GM18526 (cell line): Measurements from ENCODE around the gene LATS1.

Experiments
- POLR2A ChIP-seq: IDR thresholded peaks from 3 replicates; pipeline ENCODE4 v1.6.1; 2011; ENCODE audit not compliant: insufficient read length; ENCODE audit errors: extremely low read depth

The LATS1 gene

DNA sequence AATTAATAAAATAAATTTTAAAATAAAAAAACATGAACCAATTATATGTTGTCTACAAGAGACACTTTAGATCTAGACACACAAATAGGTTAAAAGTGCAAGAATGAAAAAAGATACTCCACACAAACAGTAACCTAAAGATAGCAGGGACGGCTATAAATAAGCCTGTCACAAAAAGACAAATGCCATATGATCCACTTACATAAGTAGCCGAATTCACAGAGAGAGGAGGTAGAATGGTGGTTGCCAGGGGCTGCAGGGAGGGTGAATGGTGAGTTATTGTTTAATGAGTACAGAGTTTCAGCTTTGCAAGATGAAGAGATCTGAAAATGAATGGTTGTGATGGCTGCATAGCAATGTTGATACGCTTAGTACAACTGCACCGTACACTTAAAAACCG, 102.1 kb downstream of the LATS1 start:
- TF ChIP-seq POLR2A: no peak

DNA sequence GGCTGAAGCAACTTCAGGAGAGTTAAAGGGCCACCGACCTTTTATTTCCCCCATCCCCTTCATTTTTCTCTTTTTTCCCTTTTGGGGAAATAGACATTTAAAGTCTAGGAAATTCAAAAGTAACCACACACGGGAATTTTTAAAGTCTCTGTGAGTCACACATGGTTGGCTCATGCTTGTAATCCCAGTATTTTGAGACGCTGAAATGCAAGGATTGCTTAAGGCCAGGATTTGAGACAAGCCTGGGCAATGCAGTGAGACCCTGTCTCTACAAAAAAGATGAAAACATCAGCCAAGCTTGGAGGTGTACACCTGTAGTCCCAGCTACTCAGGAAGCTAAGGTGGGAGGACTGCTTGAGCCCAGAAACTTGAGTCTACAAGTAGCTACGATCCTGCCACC, 103.6 kb downstream of the LATS1 start:
- no peak for TF ChIP-seq POLR2A

DNA sequence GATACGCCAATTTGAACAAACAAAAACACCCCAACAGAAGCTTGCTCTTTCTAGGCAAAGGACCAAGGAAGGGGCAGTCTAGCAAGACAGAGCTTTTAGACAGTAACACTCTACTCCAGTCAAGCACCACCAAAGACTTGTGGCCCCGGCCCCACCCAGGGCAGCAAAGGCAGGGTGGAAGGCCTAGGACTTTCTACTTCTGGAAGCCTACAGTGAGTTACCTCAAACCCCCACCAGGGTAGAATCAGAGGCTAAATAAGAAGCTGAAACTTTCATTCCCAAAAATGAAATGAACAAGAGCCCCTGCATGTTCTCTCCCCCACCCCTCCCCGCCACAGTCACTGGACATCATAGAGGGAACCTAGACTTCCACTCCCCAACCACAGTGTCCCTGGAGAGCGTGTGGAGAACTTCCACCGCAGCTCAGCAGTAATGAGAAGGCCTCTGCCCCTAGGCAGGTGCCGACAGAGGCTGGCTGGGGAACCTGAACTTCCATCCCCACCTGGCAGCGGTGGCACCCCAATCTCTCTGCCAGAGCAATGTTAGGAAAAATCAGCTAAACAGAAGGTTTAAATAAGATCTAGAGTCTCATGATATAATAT, 109.4 kb downstream of the LATS1 start:
- no peak for TF ChIP-seq POLR2A
